Neural cell (in vitro differentiated cells): ENCODE results near the gene CSK.

Experiments
- CTCF ChIP-seq: fragments of 450-650 bp; IDR thresholded peaks from 2 replicates; pipeline ENCODE4 v1.5.1; 2014; ENCODE audit warnings: antibody characterized with exemption, mild to moderate bottlenecking, moderate library complexity; ENCODE audit not compliant: poor library complexity, severe bottlenecking
- EZH2 ChIP-seq: fragments of 200-600, 300-800 bp; shearing (Covaris generic), sonication (generic); IDR thresholded peaks from 2 replicates; pipeline ENCODE4 v1.6.1; 2014; ENCODE audit warnings: antibody characterized with exemption, low read length, borderline replicate concordance, mild to moderate bottlenecking; ENCODE audit not compliant: insufficient read depth, poor library complexity, severe bottlenecking
- POLR2AphosphoS5 ChIP-seq: IDR thresholded peaks from 2 replicates; pipeline ENCODE4 v1.6.1; 2012
- RAD21 ChIP-seq: fragments of 450-650 bp; conservative IDR thresholded peaks from 2 replicates; pipeline ENCODE4 v1.6.1; 2014; ENCODE audit warnings: antibody characterized with exemption, mild to moderate bottlenecking, moderate library complexity
- REST ChIP-seq: IDR thresholded peaks from 2 replicates; pipeline ENCODE4 v1.6.1; 2012; ENCODE audit warnings: borderline replicate concordance
- SMC3 ChIP-seq: fragments of 450-650 bp; conservative IDR thresholded peaks from 2 replicates; pipeline ENCODE4 v1.6.1; 2014; ENCODE audit warnings: antibody characterized with exemption, mild to moderate bottlenecking, moderate library complexity; ENCODE audit not compliant: poor library complexity
- TAF1 ChIP-seq: IDR thresholded peaks from 2 replicates; pipeline ENCODE4 v1.6.1; 2012; ENCODE audit warnings: low read depth

- TF ChIP-seq REST: no peak
- no peak for TF ChIP-seq CTCF
- no peak for TF ChIP-seq TAF1
- TF ChIP-seq SMC3: no peak
- TF ChIP-seq RAD21: no peak
- TF ChIP-seq POLR2AphosphoS5: no peak
- no peak for TF ChIP-seq EZH2
Measured at GRCh38 chr15:74788683-74789151, 6.8 kb downstream of the CSK start.
